ENCODE data around the gene TAGLN.

Gene TAGLN

DNA sequence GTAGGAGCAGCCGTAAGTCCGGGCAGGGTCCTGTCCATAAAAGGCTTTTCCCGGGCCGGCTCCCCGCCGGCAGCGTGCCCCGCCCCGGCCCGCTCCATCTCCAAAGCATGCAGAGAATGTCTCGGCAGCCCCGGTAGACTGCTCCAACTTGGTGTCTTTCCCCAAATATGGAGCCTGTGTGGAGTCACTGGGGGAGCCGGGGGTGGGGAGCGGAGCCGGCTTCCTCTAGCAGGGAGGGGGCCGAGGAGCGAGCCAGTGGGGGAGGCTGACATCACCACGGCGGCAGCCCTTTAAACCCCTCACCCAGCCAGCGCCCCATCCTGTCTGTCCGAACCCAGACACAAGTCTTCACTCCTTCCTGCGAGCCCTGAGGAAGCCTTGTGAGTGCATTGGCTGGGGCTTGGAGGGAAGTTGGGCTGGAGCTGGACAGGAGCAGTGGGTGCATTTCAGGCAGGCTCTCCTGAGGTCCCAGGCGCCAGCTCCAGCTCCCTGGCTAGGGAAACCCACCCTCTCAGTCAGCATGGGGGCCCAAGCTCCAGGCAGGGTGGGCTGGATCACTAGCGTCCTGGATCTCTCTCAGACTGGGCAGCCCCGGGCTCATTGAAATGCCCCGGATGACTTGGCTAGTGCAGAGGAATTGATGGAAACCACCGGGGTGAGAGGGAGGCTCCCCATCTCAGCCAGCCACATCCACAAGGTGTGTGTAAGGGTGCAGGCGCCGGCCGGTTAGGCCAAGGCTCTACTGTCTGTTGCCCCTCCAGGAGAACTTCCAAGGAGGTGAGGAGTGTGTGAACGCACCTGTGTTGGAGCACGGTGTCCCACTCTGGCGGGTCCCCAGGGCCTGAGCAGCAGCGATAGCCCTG, at the start of gene TAGLN:
TSS of gene TAGLN (plus strand) at position 318 of the 863 bp plus-strand sequence. CDS start 3,644 bp downstream, outside the sequence.
- DNase-seq (no peak), ATAC-seq (ENCODE audit: insufficient read depth, low read depth) (0 out of 3 replicates have a peak, but pooled peaks have one; percentile 4)
- no peaks in the 10 kb centered on the region for H4K20me1 ChIP-seq (ENCODE audit: insufficient read depth, low read length)
- H3K9ac ChIP-seq (ENCODE audit: low read depth, low read length): no peak within 1 kb of the TSS
- no peak within 1 kb of the TSS for H3K4me2 ChIP-seq (ENCODE audit: insufficient read depth, low read length)
- peaks cover under 1% of the 10 kb centered on the region; the same call in 1 of the 2 replicates for H3K36me3 ChIP-seq (ENCODE audit: insufficient read depth, low read length)
- no peak within 1 kb of the TSS for H2AFZ ChIP-seq (ENCODE audit: low read depth, low read length)
- no peaks in the 10 kb centered on the region for H3K9me3 ChIP-seq (ENCODE audit: insufficient read depth, low read length, severe bottlenecking)
- H3K27ac ChIP-seq (ENCODE audit: low read length): no peak within 1 kb of the TSS
- H3K27me3 ChIP-seq (ENCODE audit: insufficient read depth, low read length, poor library complexity): no peaks in the 10 kb centered on the region
- H3K4me1 ChIP-seq (ENCODE audit: insufficient read depth, low read length): no peaks in the 10 kb centered on the region
- no peaks in the 10 kb centered on the region for H3K79me2 ChIP-seq (ENCODE audit: insufficient read depth, low read length)
- no peak for TF ChIP-seq EZH2 (IDR thresholded peaks at IDR 0.05; ENCODE audit: borderline replicate concordance, low read depth, low read length, severe bottlenecking)
- TF ChIP-seq, protein P1, sequence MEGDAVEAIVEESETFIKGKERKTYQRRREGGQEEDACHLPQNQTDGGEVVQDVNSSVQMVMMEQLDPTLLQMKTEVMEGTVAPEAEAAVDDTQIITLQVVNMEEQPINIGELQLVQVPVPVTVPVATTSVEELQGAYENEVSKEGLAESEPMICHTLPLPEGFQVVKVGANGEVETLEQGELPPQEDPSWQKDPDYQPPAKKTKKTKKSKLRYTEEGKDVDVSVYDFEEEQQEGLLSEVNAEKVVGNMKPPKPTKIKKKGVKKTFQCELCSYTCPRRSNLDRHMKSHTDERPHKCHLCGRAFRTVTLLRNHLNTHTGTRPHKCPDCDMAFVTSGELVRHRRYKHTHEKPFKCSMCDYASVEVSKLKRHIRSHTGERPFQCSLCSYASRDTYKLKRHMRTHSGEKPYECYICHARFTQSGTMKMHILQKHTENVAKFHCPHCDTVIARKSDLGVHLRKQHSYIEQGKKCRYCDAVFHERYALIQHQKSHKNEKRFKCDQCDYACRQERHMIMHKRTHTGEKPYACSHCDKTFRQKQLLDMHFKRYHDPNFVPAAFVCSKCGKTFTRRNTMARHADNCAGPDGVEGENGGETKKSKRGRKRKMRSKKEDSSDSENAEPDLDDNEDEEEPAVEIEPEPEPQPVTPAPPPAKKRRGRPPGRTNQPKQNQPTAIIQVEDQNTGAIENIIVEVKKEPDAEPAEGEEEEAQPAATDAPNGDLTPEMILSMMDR (IDR thresholded peaks at IDR 0.05; ENCODE audit: borderline replicate concordance, extremely low read depth, low read length, poor library complexity, severe bottlenecking): no peak
- no peak within 1 kb of the TSS for H3K4me3 ChIP-seq (ENCODE audit: low read depth in 1 of 2, low read length in 2 of 2)

DNA sequence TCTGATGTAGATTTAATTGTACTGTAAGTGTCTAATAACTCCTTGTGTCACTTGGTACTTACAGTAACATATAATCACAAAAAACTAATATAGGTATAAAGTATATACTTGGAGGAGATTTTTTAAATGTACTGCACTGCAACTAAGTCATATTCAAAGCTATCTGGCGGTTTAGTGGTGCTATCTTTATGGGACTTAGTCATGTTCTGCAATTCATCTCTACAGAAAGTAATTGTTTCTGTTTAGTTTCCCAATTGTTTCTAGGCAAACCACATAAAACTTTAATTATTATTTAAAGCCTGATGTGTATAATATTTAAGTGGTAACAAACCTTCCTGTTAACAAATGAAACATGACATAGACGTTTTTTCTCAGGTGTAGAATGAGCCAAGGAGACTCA, 47.1 kb upstream of the TAGLN start:
- ATAC-seq (ENCODE audit: insufficient read depth, low read depth) (no peak), DNase-seq (no peak)
- Histone ChIP-seq H3K27me3 (ENCODE audit: insufficient read depth, low read length, poor library complexity) (no peaks in the 10 kb centered on the region), H3K4me2 (ENCODE audit: insufficient read depth, low read length) (no peak overlapping the region), H3K4me1 (ENCODE audit: insufficient read depth, low read length) (peaks cover 9% of the 10 kb centered on the region), H3K9ac (ENCODE audit: low read depth, low read length) (no peak overlapping the region), H3K36me3 (ENCODE audit: insufficient read depth, low read length) (peaks cover 61% of the 10 kb centered on the region), H2AFZ (ENCODE audit: low read depth, low read length) (no peak overlapping the region), H3K79me2 (ENCODE audit: insufficient read depth, low read length) (peaks cover 97% of the 10 kb centered on the region), H3K9me3 (ENCODE audit: insufficient read depth, low read length, severe bottlenecking) (no peaks in the 10 kb centered on the region), H3K4me3 (ENCODE audit: low read depth in 1 of 2, low read length in 2 of 2) (no peak overlapping the region), H4K20me1 (ENCODE audit: insufficient read depth, low read length) (peaks cover 83% of the 10 kb centered on the region), H3K27ac (ENCODE audit: low read length) (no peak overlapping the region)
- no peak for TF ChIP-seq EZH2 (IDR thresholded peaks at IDR 0.05; ENCODE audit: borderline replicate concordance, low read depth, low read length, severe bottlenecking)
- TF ChIP-seq, protein P1 (IDR thresholded peaks at IDR 0.05; ENCODE audit: borderline replicate concordance, extremely low read depth, low read length, poor library complexity, severe bottlenecking): no peak

DNA sequence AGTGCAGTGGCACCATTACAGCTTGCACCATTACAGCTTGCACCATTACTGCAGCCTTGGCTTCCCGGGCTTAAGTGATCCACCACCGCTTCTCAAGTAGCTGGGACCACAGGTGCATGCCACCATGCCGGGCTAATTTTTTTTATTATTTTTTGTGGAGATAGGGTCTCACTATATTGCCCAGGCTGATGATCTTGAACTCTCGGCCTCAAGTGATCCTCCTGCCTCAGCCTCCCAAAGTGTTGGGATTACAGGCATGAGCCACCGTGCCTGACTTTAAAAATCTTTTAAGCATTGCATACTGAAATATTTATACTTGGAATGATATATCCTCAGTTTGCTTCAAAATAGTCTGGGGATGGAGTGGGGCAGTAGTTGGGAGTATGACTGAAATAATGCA, 44.7 kb upstream of the TAGLN start:
- Histone ChIP-seq H3K4me3 (ENCODE audit: low read depth in 1 of 2, low read length in 2 of 2) (no peak overlapping the region), H3K9ac (ENCODE audit: low read depth, low read length) (no peak overlapping the region), H3K27me3 (ENCODE audit: insufficient read depth, low read length, poor library complexity) (no peaks in the 10 kb centered on the region), H3K27ac (ENCODE audit: low read length) (no peak overlapping the region), H3K4me1 (ENCODE audit: insufficient read depth, low read length) (no peaks in the 10 kb centered on the region), H3K4me2 (ENCODE audit: insufficient read depth, low read length) (no peak overlapping the region), H3K9me3 (ENCODE audit: insufficient read depth, low read length, severe bottlenecking) (no peaks in the 10 kb centered on the region), H2AFZ (ENCODE audit: low read depth, low read length) (no peak overlapping the region), H3K79me2 (ENCODE audit: insufficient read depth, low read length) (peaks cover 98% of the 10 kb centered on the region), H4K20me1 (ENCODE audit: insufficient read depth, low read length) (peaks cover 80% of the 10 kb centered on the region), H3K36me3 (ENCODE audit: insufficient read depth, low read length) (peaks cover 68% of the 10 kb centered on the region)
- no peak for ATAC-seq (ENCODE audit: insufficient read depth, low read depth)
- DNase-seq: no peak
- no peak for TF ChIP-seq EZH2 (IDR thresholded peaks at IDR 0.05; ENCODE audit: borderline replicate concordance, low read depth, low read length, severe bottlenecking)
- TF ChIP-seq, protein P1 (IDR thresholded peaks at IDR 0.05; ENCODE audit: borderline replicate concordance, extremely low read depth, low read length, poor library complexity, severe bottlenecking): no peak
